Upper lobe of left lung (tissue), 4 donors: ENCODE measurements around the gene TSPAN5.

Experiments used
- CTCF ChIP-seq, 6 experiments: fragments of 450-650 bp in 4 of 6; fragments of 200-600 bp in 2 of 6; sonication (generic) in 2 of 6; IDR thresholded peaks; one replicate each; pipeline ENCODE4 v1.5.1; 2016 to 2019; ENCODE audit warnings: antibody characterized with exemption in 6 of 6
- EP300 ChIP-seq, 4 donors: sonication (generic); formaldehyde crosslinking; IDR thresholded peaks; one replicate each; pipeline ENCODE4 v1.5.1; 2017; ENCODE audit warnings: antibody characterized with exemption in 4 of 4, control low read depth in 2 of 4
- POLR2A ChIP-seq, 4 donors: fragments of 450-650 bp; IDR thresholded peaks; one replicate each; pipeline ENCODE4 v1.5.1; 2016 to 2017; ENCODE audit warnings: antibody characterized with exemption in 4 of 4, mild to moderate bottlenecking in 2 of 4
- POLR2AphosphoS5 ChIP-seq, 2 donors: sonication (generic); formaldehyde crosslinking; IDR thresholded peaks; one replicate each; pipeline ENCODE4 v1.5.1; 2017; ENCODE audit warnings: antibody characterized with exemption in 2 of 2

GRCh38 chr4:98564852-98565251 lies 93.6 kb downstream of the TSPAN5 start:
- TF ChIP-seq CTCF (IDR thresholded peaks at IDR 0.05) (no peak), POLR2A (IDR thresholded peaks at IDR 0.05) (no peak), POLR2AphosphoS5 (IDR thresholded peaks at IDR 0.05) (no peak), EP300 (IDR thresholded peaks at IDR 0.05) (no peak)
